HFF-Myc (cell line): ENCODE data around the gene TMEM131.
A peak's percentile ranks its signal among the peaks of the same experiment; 100 is the strongest.

Experiments used
- DNase-seq: peaks from one replicate; pipeline ENCODE4 v3.0.0-alpha.2; 2011; ENCODE audit warnings: low read depth; ENCODE audit errors: extremely low read depth
- H3K4me3 ChIP-seq: replicated peaks from 2 replicates; pipeline ENCODE4 v1.5.1; 2011; ENCODE audit warnings: low read depth, mild to moderate bottlenecking, control low read depth, low read length
- TF ChIP-seq, protein P1 (sequence below): IDR thresholded peaks from 2 replicates; pipeline ENCODE4 v1.5.1; 2012; ENCODE audit warnings: mild to moderate bottlenecking, low read depth, low read length, control low read depth; ENCODE audit errors: missing control alignments

TMEM131 gene

DNA sequence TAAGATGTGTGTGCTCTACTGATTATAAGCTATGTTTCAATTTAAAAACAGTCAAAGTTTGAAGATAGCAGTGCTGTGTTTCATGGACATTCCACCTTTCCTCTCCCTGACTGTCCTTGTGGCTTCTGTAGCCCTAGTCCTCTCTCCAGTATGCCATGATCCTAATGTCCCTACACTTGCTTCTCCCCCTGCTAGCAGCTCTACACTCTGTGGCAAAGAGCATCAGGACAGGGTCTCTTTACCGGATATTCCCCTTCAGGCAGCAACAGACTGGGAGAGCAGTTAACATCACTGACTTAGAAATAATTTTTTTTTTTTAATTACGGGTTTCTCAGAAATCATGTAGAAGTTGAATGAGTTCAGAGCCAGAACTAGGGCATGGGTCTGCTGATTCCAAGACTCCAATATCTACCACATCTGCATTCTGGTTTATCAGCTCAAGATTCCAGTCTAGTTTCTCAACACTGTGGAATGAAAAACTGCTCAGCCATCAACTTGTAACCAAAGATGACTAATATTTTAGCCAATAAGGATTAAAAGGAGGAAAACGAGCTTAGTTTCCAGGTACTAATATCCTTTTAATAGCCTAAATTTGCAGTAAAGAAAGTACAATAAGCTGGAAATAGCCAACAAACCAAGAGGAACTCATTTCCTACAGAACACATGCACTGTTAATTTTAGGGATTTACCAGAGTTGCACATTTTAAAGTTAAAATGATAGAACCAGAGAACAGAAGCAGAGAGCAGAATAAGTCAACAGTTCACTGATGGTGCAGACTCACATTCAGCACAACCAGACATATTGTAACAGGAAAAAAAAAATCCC is 45.2 kb downstream of the TMEM131 start:
- TF ChIP-seq, protein P1, sequence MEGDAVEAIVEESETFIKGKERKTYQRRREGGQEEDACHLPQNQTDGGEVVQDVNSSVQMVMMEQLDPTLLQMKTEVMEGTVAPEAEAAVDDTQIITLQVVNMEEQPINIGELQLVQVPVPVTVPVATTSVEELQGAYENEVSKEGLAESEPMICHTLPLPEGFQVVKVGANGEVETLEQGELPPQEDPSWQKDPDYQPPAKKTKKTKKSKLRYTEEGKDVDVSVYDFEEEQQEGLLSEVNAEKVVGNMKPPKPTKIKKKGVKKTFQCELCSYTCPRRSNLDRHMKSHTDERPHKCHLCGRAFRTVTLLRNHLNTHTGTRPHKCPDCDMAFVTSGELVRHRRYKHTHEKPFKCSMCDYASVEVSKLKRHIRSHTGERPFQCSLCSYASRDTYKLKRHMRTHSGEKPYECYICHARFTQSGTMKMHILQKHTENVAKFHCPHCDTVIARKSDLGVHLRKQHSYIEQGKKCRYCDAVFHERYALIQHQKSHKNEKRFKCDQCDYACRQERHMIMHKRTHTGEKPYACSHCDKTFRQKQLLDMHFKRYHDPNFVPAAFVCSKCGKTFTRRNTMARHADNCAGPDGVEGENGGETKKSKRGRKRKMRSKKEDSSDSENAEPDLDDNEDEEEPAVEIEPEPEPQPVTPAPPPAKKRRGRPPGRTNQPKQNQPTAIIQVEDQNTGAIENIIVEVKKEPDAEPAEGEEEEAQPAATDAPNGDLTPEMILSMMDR, result no peak
- peak; percentile 33 for DNase-seq
- no peak overlapping the region for H3K4me3 ChIP-seq

DNA sequence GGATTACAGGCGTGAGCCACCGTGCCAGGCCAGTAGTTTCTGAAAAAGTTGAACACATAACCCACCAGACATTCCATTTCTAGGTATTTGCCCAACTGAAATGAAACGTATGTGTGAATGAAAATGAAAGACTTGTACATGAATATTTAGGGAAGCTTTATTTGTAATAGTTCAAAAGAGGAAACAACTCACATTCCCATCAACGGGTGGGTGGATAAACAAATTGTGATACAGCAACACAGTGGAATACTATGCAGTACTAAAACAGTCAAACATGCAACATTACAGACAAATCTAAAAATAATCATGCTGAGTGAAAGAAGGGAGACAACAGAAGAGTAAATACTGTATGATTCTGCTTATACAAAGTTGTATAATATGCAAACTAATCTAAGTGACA is 46.8 kb downstream of the TMEM131 start:
- TF ChIP-seq, protein P1, result no peak
- no peak for DNase-seq
- no peak overlapping the region for H3K4me3 ChIP-seq

DNA sequence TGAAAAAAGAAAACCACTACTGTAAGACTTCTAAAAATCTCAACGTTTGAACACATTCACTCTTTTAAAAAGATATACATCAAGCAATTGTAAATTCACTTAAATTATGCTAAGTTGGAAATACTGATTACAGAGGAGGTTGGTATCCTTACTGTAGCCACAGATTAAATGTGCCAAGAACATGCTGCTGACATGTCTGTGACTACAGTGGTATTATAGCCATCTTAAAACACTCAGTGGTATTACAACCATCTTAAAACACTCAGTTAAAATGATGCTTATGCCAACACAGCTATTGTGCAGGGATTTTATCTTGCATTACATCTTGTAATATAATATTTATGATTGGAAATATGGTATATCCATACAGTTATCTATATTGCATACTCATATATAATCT is 50.0 kb downstream of the TMEM131 start:
- TF ChIP-seq, protein P1, result no peak

DNA sequence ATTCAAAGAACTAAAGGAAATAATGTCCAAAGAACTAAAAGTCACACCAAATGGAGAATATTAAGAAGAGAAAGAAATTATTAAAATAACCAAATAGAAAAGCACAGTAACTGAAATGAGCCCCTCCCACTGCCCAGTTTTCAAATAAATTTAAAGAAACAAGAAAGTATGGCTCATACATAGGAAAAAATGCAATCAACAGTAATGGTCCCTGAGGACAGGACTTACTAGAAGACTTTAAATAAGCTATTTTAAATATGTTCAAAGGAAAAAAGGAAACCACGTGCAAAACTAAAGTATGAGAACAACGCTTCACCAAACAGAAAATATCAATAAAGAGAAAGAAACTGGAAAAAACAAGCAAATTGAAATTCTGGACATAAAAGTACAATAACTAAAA is 58.9 kb downstream of the TMEM131 start:
- no peak for DNase-seq
- TF ChIP-seq, protein P1, result no peak
- H3K4me3 ChIP-seq, result no peak overlapping the region

More for the DNA sequence above, 50.0 kb downstream of the TMEM131 start:
- DNase-seq, result no peak
- H3K4me3 ChIP-seq, result no peak overlapping the region

DNA sequence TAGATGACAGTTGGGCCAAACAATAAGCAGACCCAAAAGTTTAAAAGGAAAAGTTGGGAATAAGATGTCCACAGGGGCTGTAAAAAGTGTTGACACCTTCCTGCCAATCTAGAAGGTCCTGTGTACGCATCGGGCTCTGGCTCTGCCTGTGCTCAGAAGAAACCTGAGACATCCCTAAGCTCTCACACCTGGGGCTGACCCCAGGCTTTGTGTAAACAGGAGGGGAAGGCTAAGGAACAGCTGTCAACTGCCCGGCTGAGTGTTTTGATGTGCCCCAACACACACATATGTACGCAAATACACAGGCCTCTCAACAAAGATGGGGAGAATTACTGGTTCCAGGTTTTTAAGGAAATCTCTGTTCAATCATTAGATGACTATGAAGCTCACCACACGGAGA is 59.5 kb downstream of the TMEM131 start:
- TF ChIP-seq, protein P1, result no peak
- DNase-seq, result no peak
- H3K4me3 ChIP-seq, result no peak overlapping the region

DNA sequence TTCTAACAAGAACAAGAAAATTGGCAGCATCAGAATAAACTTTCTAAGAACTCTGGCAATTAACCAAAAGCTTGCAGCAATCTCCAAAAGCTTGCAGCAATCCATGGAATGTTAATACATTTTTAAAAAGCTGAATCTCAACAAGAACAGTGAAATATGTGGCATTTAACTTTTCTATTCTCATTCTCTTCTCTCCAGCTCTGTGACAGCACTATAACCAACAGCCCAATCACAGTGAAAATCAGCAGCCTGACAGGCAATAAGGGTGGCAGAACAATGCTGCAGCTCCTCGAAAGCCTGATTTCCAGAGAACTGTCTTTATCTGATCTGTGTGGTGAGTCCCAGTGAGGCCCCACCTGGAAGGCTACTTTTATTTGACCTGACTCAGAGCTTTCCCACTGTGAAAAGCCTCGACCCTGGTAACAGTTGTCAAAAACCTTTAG is 60.0 kb downstream of the TMEM131 start:
- no peak for DNase-seq
- H3K4me3 ChIP-seq, result no peak overlapping the region
- TF ChIP-seq, protein P1, result no peak
